Pancreas (tissue), 10 donors: Measurements from ENCODE around the gene ADO. TPM values are rescaled to one million over a fixed set of nuclear protein-coding genes. Genes with fewer than 3 reads are reported as not detected.

Source experiments
- ATAC-seq, 4 donors: fragments of 200-7000 bp; cut with Tn5 transposase; one replicate each; pipeline versions ENCODE4 v1.8.0 to v1.9.1; 2020; ENCODE audit warnings: mild to moderate bottlenecking in 4 of 4, moderate library complexity in 4 of 4
- DNase-seq, 6 donors: peaks; one replicate each; pipeline ENCODE4 v3.0.0-alpha.2; 2020
- FAIRE-seq: peaks from 2 replicates; lab custom pipeline; 2012; peaks lifted over from hg19 to GRCh38; lab: Jason Lieb, UNC
- H3K27ac ChIP-seq, 4 donors: fragments of 200-600 bp; sonication (generic); 1 replicate in 3 of 4; 2 replicates in 1 of 4; pipeline versions ENCODE4 v1.5.0 to v1.8.0; 2020
- H3K27me3 ChIP-seq, 4 donors: fragments of 200-600 bp; one replicate each; pipeline ENCODE4 v1.8.0; 2021
- H3K36me3 ChIP-seq, 3 donors: fragments of 200-600 bp; sonication (generic) in 1 of 3; one replicate each; pipeline versions ENCODE4 v1.5.0 to v1.8.0; 2020 to 2021
- H3K4me1 ChIP-seq, 3 donors: fragments of 200-600 bp; one replicate each; pipeline ENCODE4 v1.8.0; 2021
- H3K4me3 ChIP-seq, 4 donors: fragments of 200-600 bp; sonication (generic) in 2 of 4; one replicate each; pipeline versions ENCODE4 v1.5.0 to v1.8.0; 2020 to 2021
- H3K9me3 ChIP-seq, 4 donors: fragments of 200-600 bp; one replicate each; pipeline ENCODE4 v1.8.0; 2021
- WGBS, 2 donors: extraction: QIAGEN DNeasy Blood & Tissue Kit; methylation state at CpG; one replicate each; pipeline ENCODE4 v1.1.7; 2013; 5-methylcytosine and 5-hydroxymethylcytosine counted together
- intact Hi-C, 3 donors: fragments of 100-400 bp; cut with DNase I; formaldehyde crosslinking; loops; one replicate each; pipeline versions ENCODE4 v1.11.1 to v1.14.2; 2022
- polyA plus RNA-seq, 2 donors: library from polyadenylated mRNA; stranded (reverse); fragments of 200-250 nt; gene quantifications; one replicate each; pipeline ENCODE4 v1.2.3, GENCODE V29; 2013
- total RNA-seq, 6 donors: library from RNA; stranded (reverse); fragmentation: NEBNext Ultra II Directional in 4 of 6; extraction: Animal tissue kit (Norgen Biotek cat#: 25700) in 4 of 6; gene quantifications; one replicate each; pipeline versions ENCODE4 v1.2.1 to v1.2.4, GENCODE V29; 2021 to 2023
- TF ChIP-seq, protein P1 (sequence below), 4 donors: fragments of 200-600 bp; sonication (generic) in 3 of 4; IDR thresholded peaks; one replicate each; pipeline versions ENCODE4 v1.5.0 to v1.8.0; 2021; ENCODE audit warnings: antibody characterized with exemption in 4 of 4
- donor health status: healthy with polysubstance abuse.
- donor health status: DM: no; HTN: no; CAD: no; lungs with moderate emphysema.
- donor health status: DM: no; HTN: no; CAD: no.
- donor health status: control.
- donor health status: control.
- donor health status: Bipolar disorder and iron deficiency.
- donor health status: DM: yes; HTN: yes; CAD: no.
- donor health status: DM: no; HTN: no; CAD: no.
- donor health status: DM: no; HTN: no; CAD: no.
- donor health status: DM: yes; HTN: yes; CAD: no.

ADO gene
- total and polyA plus RNA-seq, 8 donors: 2.4 to 9.6 (median 5.3) TPM

DNA sequence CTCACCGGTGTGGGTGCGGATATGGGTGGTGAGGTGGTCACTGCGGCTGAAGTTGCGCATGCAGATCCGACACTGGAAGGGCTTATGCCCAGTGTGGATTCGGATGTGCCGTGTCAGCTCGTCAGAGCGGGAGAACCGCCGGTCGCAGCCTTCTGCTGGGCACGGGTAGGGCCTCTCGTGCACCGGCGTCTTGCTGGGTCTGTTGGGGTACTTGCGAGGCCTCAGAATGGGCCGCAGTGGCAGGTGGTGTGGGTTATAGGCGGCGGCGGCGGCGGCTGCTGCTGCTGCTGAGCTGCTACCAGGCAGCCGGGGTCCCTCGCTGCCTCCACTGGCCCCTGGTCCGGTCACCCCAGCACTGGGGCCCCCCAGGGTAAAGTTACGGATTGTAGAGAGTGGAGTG lies 8.9 kb downstream of the ADO start:
- Histone ChIP-seq H3K27me3 (peaks cover 0 to 26% (median 2%) of the 10 kb centered on the region in 4 donors), H3K27ac (no peak overlapping the region), H3K36me3 (no peaks in the 10 kb centered on the region), H3K4me3 (no peak overlapping the region), H3K4me1 (peaks cover 13 to 19% (median 15%) of the 10 kb centered on the region in 3 donors), H3K9me3 (no peaks in the 10 kb centered on the region)
- 69 to 82% methylated on average over 27 of the region's 27 CpGs for WGBS, 2 donors
- FAIRE-seq (no peak), ATAC-seq (no peak), DNase-seq (peak in 3 of 6 donors; percentile 13 to 69 (median 55))
- TF ChIP-seq, protein P1, sequence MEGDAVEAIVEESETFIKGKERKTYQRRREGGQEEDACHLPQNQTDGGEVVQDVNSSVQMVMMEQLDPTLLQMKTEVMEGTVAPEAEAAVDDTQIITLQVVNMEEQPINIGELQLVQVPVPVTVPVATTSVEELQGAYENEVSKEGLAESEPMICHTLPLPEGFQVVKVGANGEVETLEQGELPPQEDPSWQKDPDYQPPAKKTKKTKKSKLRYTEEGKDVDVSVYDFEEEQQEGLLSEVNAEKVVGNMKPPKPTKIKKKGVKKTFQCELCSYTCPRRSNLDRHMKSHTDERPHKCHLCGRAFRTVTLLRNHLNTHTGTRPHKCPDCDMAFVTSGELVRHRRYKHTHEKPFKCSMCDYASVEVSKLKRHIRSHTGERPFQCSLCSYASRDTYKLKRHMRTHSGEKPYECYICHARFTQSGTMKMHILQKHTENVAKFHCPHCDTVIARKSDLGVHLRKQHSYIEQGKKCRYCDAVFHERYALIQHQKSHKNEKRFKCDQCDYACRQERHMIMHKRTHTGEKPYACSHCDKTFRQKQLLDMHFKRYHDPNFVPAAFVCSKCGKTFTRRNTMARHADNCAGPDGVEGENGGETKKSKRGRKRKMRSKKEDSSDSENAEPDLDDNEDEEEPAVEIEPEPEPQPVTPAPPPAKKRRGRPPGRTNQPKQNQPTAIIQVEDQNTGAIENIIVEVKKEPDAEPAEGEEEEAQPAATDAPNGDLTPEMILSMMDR (IDR thresholded peaks at IDR 0.05): no peak
- intact Hi-C loops: loop anchor here in 1 of 3 donors (10.0 kb wide), 1 partner anchor 219 kb away; no protein-coding TSS in a partner anchor

DNA sequence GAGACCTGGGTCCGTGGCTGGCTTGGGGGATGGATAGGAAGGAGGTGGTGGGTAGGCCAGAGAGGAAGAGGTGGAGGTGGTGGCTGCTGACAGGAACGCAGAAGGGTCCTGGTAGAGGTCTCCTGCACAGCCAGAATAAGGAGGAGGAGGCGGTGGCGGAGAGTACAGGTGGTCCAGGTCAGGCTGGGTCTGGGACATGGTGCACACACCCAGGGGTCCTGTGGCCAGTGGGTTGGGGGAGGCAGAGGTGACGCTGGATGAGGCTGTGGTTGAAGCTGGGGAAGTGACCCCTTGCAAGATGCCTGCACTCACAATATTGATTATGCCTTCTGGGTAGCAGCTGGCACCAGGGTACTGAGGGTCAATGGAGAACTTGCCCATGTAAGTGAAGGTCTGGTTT lies 9.5 kb downstream of the ADO start:
- Histone ChIP-seq H3K9me3 (no peaks in the 10 kb centered on the region), H3K27ac (no peak overlapping the region), H3K4me1 (peaks cover 14 to 21% (median 18%) of the 10 kb centered on the region in 3 donors), H3K36me3 (no peaks in the 10 kb centered on the region), H3K27me3 (peaks cover 0 to 29% (median 2%) of the 10 kb centered on the region in 4 donors), H3K4me3 (peak overlapping the region in 1 of 4 donors; percentile 87)
- ATAC-seq: no peak
- WGBS, 2 donors: 79 to 91% methylated on average over 5 of the region's 5 CpGs
- TF ChIP-seq, protein P1 (IDR thresholded peaks at IDR 0.05): no peak
- intact Hi-C loops: loop anchor here in 1 of 3 donors (10.0 kb wide), 1 partner anchor 219 kb away; no protein-coding TSS in a partner anchor
- FAIRE-seq: no peak
- peak in 2 of 6 donors; percentile 17 to 62 for DNase-seq

DNA sequence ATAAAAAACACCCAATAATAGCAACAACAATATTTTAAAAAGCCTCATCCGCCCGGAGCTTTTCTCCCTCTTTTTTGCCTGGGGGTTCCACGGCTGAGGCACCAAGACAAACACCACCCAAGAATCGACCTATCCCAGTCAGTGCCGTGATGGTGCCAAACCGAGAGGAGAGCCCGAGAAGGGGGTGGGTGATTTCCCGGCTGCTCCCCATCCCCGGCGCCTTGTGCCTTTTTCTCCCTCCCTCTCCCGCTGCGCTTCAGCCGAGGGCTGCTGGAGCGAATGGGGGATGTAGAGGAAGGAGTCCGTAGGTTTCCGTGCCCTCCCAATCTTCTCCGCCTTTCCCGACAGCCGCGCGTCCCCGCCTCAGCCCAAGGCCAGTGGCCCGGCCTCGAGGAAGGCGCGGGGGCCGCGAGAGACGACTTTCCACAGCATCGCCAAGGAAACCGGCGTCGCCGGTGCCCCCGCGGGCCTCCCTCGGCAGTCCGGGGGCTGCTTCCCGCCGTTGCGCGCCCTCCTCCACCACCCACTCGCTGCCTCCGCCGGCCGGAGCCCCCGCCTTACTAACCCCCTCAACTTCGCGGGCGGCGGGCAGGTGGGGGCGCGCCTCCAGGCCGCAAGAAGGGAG lies 10.3 kb downstream of the ADO start:
- ATAC-seq: no peak
- FAIRE-seq: no peak
- H3K4me3 ChIP-seq: peak overlapping the region in 3 of 4 donors; percentile 79 to 93 (median 87)
- TF ChIP-seq, protein P1 (IDR thresholded peaks at IDR 0.05): no peak
- DNase-seq: peak in 2 of 6 donors; percentile 21 to 82
- H3K36me3 ChIP-seq: no peaks in the 10 kb centered on the region
- WGBS, 2 donors: 3 to 4% methylated on average over 47 to 54 of the region's 54 CpGs
- H3K27ac ChIP-seq: no peak overlapping the region
- H3K4me1 ChIP-seq: peaks cover 14 to 21% (median 18%) of the 10 kb centered on the region in 3 donors
- H3K27me3 ChIP-seq: peaks cover 0 to 33% (median 2%) of the 10 kb centered on the region in 4 donors
- intact Hi-C loops: loop anchor here in 1 of 3 donors (10.0 kb wide), 1 partner anchor 220 kb away; no protein-coding TSS in a partner anchor
- H3K9me3 ChIP-seq: no peaks in the 10 kb centered on the region

DNA sequence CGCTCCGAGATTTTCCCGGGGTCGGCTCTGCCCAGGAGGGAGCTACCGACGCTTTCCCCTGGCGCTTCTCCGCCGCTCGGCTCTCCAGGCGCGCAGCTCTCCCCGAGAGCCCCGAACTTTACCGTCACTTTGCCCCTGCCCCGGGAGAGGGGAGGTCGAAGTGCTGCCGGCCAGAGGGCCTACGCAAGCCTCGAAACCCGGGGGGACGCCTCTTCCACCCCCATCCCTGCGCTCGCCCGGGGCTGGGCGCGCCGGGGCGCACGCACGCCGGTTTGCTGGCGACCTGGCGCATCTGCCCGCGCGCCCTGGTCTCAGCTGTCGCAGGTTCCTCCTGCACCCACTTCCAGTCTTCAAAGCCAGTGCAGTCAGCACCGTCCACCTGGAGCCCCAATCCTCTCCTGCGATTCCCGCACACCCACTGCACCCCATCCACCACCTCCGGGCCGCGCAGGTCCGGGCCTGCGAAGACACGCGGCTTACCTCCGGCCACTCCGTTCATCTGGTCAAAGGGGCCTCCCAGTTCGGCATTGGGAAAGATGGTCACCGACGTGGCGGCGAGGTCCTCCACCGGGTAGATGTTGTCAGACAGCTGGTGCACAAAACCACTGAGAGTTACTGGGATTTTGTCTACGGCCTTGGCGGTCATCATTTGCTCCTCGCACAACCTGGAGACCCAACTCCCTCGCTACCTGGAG lies 11.0 kb downstream of the ADO start:
- no peaks in the 10 kb centered on the region for H3K9me3 ChIP-seq
- FAIRE-seq: no peak
- WGBS, 2 donors: 2% methylated on average over 50 to 60 of the region's 60 CpGs
- H3K27me3 ChIP-seq: peaks cover 0 to 33% (median 4%) of the 10 kb centered on the region in 4 donors
- peak in 4 of 6 donors; percentile 27 to 81 (median 48) for DNase-seq
- intact Hi-C loops: loop anchor here in 1 of 3 donors (10.0 kb wide), 1 partner anchor 221 kb away; no protein-coding TSS in a partner anchor
- no peaks in the 10 kb centered on the region for H3K36me3 ChIP-seq
- H3K4me1 ChIP-seq: peaks cover 14 to 21% (median 18%) of the 10 kb centered on the region in 3 donors
- no peak for ATAC-seq
- peak overlapping the region in 3 of 4 donors; percentile 79 to 93 (median 87) for H3K4me3 ChIP-seq
- TF ChIP-seq, protein P1 (IDR thresholded peaks at IDR 0.05): no peak
- no peak overlapping the region for H3K27ac ChIP-seq
